ENCODE measurements around the gene FARSB.

DNA sequence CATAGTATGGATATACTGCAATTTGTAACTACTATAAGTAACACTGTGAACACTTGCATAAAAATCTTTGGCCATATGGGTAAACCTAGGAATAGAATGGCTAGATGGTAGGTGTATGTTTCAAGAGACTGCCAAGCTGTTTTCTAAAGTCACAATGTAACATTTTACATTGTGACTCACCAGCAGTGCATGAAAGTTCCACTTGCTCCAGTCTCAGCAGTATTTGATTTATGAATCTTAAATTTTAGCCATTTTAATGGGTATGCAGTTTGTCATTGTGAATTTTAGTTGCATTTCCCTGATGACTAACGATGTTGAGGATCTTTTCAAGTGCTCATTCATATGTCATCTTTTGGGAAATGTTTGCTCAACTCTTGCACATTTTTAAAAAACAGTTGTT lies 86.1 kb downstream of the FARSB start:
- TF ChIP-seq CEBPB (IDR thresholded peaks at IDR 0.05) (no peak), EP300 (IDR thresholded peaks at IDR 0.05; ENCODE audit: borderline replicate concordance) (no peak), TEAD4 (IDR thresholded peaks at IDR 0.05) (no peak)
- TF ChIP-seq, protein P1, sequence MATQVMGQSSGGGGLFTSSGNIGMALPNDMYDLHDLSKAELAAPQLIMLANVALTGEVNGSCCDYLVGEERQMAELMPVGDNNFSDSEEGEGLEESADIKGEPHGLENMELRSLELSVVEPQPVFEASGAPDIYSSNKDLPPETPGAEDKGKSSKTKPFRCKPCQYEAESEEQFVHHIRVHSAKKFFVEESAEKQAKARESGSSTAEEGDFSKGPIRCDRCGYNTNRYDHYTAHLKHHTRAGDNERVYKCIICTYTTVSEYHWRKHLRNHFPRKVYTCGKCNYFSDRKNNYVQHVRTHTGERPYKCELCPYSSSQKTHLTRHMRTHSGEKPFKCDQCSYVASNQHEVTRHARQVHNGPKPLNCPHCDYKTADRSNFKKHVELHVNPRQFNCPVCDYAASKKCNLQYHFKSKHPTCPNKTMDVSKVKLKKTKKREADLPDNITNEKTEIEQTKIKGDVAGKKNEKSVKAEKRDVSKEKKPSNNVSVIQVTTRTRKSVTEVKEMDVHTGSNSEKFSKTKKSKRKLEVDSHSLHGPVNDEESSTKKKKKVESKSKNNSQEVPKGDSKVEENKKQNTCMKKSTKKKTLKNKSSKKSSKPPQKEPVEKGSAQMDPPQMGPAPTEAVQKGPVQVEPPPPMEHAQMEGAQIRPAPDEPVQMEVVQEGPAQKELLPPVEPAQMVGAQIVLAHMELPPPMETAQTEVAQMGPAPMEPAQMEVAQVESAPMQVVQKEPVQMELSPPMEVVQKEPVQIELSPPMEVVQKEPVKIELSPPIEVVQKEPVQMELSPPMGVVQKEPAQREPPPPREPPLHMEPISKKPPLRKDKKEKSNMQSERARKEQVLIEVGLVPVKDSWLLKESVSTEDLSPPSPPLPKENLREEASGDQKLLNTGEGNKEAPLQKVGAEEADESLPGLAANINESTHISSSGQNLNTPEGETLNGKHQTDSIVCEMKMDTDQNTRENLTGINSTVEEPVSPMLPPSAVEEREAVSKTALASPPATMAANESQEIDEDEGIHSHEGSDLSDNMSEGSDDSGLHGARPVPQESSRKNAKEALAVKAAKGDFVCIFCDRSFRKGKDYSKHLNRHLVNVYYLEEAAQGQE (IDR thresholded peaks at IDR 0.05; ENCODE audit: low read depth): no peak
- TF ChIP-seq, protein P2, sequence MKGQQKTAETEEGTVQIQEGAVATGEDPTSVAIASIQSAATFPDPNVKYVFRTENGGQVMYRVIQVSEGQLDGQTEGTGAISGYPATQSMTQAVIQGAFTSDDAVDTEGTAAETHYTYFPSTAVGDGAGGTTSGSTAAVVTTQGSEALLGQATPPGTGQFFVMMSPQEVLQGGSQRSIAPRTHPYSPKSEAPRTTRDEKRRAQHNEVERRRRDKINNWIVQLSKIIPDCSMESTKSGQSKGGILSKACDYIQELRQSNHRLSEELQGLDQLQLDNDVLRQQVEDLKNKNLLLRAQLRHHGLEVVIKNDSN (IDR thresholded peaks at IDR 0.05): no peak

Data from Ishikawa (cell line).